Measurements from ENCODE around the gene PACSIN1.

- TF ChIP-seq CTCF (IDR thresholded peaks at IDR 0.05; ENCODE audit: insufficient read depth, low read length, poor library complexity, severe bottlenecking) (no peak), EZH2phosphoT487 (conservative IDR thresholded peaks at IDR 0.05; ENCODE audit: low read length) (no peak)
Observed at GRCh38 chr6:34514112-34514511, 48.2 kb downstream of the PACSIN1 start.

Data from SU-DHL-6 (cell line).